K562 (cell line): ENCODE measurements around the gene EXTL1.

Experiments used
- EZH2 ChIP-seq: IDR thresholded peaks from 2 replicates; pipeline ENCODE4 v1.6.1; 2012; ENCODE audit warnings: low read depth, mild to moderate bottlenecking, inconsistent platforms, low read length, borderline replicate concordance
- PRPF4 ChIP-seq: fragments of 200-400 bp; formaldehyde crosslinking; IDR thresholded peaks from one replicate; pipeline ENCODE4 v1.6.1; 2017; ENCODE audit warnings: low read length, low read depth, mild to moderate bottlenecking; ENCODE audit not compliant: insufficient read depth, poor library complexity, severe bottlenecking
- ZBTB7A ChIP-seq: IDR thresholded peaks from 2 replicates; pipeline ENCODE4 v1.6.1; 2011; ENCODE audit warnings: low read depth, mild to moderate bottlenecking, low read length, moderate library complexity, borderline replicate concordance; ENCODE audit not compliant: control insufficient read depth

DNA sequence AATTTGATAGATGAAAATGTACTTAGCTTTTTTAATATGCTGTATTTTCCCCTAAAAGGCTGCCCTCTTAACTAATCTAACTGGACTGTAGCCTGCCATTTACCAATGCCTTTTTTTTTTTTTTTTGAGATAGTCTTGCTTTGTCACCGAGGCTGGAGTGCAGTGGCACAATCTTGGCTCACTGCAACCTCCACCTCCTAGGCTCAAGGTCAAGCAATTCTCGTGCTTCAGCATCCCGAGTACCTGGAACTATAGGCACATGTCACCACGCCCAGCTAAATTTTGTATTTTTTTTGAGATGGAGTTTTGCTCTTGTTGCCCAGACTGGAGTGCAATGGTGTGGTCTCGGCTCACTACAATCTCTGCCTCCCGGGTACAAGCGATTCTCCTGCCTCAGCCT lies 42.4 kb upstream of the EXTL1 start:
- TF ChIP-seq PRPF4 (no peak), ZBTB7A (no peak), EZH2 (no peak)
